Spleen (tissue), 11 donors: ENCODE results near the gene UGT1A5. TPM values are rescaled to one million over a fixed set of nuclear protein-coding genes. Genes with fewer than 3 reads are reported as not detected.

Experiments used
- DNase-seq: peaks from one replicate; pipeline ENCODE4 v3.0.0-alpha.2; 2020
- H3K27ac ChIP-seq, 8 donors: fragments of 200-600 bp; sonication (generic) in 7 of 8; 1 replicate in 4 of 8; 2 replicates in 4 of 8; pipeline versions ENCODE4 v1.5.0 to v1.8.0; 2016 to 2021; ENCODE audit warnings: inconsistent platforms in 4 of 8, mild to moderate bottlenecking in 4 of 8, moderate library complexity in 1 of 8
- H3K27me3 ChIP-seq, 7 donors: fragments of 200-600 bp; sonication (generic) in 6 of 7; replicated peaks in 1 of 7; 1 replicate in 4 of 7; 2 replicates in 3 of 7; pipeline versions ENCODE4 v1.5.0 to v1.8.0; 2016 to 2021; ENCODE audit warnings: inconsistent platforms in 3 of 7, mild to moderate bottlenecking in 1 of 7
- H3K36me3 ChIP-seq, 6 donors: fragments of 200-600 bp; sonication (generic) in 5 of 6; 1 replicate in 4 of 6; 2 replicates in 2 of 6; pipeline versions ENCODE4 v1.5.0 to v1.8.0; 2016 to 2021; ENCODE audit warnings: inconsistent platforms in 2 of 6
- H3K4me1 ChIP-seq, 6 donors: fragments of 200-600 bp; sonication (generic) in 5 of 6; 1 replicate in 3 of 6; 2 replicates in 3 of 6; pipeline versions ENCODE4 v1.5.0 to v1.8.0; 2016 to 2021; ENCODE audit warnings: inconsistent platforms in 3 of 6
- H3K4me3 ChIP-seq, 8 donors: fragments of 200-600 bp; sonication (generic) in 7 of 8; 1 replicate in 4 of 8; 2 replicates in 4 of 8; pipeline versions ENCODE4 v1.5.0 to v1.8.0; 2016 to 2021; ENCODE audit warnings: inconsistent platforms in 4 of 8, mild to moderate bottlenecking in 4 of 8, moderate library complexity in 2 of 8
- H3K9me3 ChIP-seq, 8 donors: fragments of 200-600 bp; sonication (generic) in 7 of 8; 1 replicate in 4 of 8; 2 replicates in 4 of 8; pipeline versions ENCODE4 v1.5.0 to v1.8.0; 2016 to 2021; ENCODE audit warnings: inconsistent platforms in 4 of 8
- CTCF ChIP-seq, 11 experiments: fragments of 200-600 bp in 7 of 11; fragments of 450-650 bp in 4 of 11; sonication (generic) in 4 of 11; IDR thresholded peaks in 8 of 11; conservative IDR thresholded peaks in 3 of 11; 1 replicate in 7 of 11; 2 replicates in 4 of 11; pipeline versions ENCODE4 v1.4.0 to v1.8.0; 2016 to 2021; ENCODE audit warnings: antibody characterized with exemption in 11 of 11, inconsistent platforms in 4 of 11, mild to moderate bottlenecking in 1 of 11
- POLR2A ChIP-seq, 3 donors: fragments of 450-650 bp; IDR thresholded peaks; one replicate each; pipeline ENCODE4 v1.5.1; 2017; ENCODE audit warnings: antibody characterized with exemption in 3 of 3, mild to moderate bottlenecking in 1 of 3
- POLR2AphosphoS5 ChIP-seq, 3 donors: sonication (generic); formaldehyde crosslinking; IDR thresholded peaks; one replicate each; pipeline ENCODE4 v1.5.1; 2017; ENCODE audit warnings: antibody characterized with exemption in 3 of 3
- WGBS, 5 donors: extraction: QIAGEN DNeasy Blood & Tissue Kit in 3 of 5; methylation state at CpG; one replicate each; pipeline versions ENCODE4 v1.1.5 to v1.1.7; 2013 to 2018; 5-methylcytosine and 5-hydroxymethylcytosine counted together
- intact Hi-C: fragments of 100-400 bp; cut with DNase I; formaldehyde crosslinking; loops from one replicate; pipeline ENCODE4 v1.15.0; 2023; ENCODE audit warnings: low total_unique reads
- polyA plus RNA-seq, 3 donors: library from polyadenylated mRNA; stranded (reverse); fragments of 200-250 nt; gene quantifications; one replicate each; pipeline ENCODE4 v1.2.1, GENCODE V29; 2013
- total RNA-seq, 7 donors: library from RNA; depleted of rRNA in 3 of 7; stranded (reverse); fragments of >200 nt in 3 of 7; fragmentation: NEBNext Ultra II Directional in 4 of 7; extraction: Animal tissue kit (Norgen Biotek cat#: 25700) in 4 of 7; gene quantifications; one replicate each; pipeline versions ENCODE4 v1.1.0 to v1.2.1, GENCODE V29; 2016 to 2021
- donor health status: healthy with polysubstance abuse.
- donor health status: DM: no; HTN: no; CAD: no; lungs with moderate emphysema.
- donor health status: DM: no; HTN: no; CAD: no.
- donor health status: Bipolar disorder and iron deficiency.
- donor health status: healthy.
- donor health status: DM: no; HTN: no; CAD: no.
- donor health status: DM: yes; HTN: yes; CAD: no.

The UGT1A5 gene
- total and polyA plus RNA-seq, 10 donors = not detected

DNA sequence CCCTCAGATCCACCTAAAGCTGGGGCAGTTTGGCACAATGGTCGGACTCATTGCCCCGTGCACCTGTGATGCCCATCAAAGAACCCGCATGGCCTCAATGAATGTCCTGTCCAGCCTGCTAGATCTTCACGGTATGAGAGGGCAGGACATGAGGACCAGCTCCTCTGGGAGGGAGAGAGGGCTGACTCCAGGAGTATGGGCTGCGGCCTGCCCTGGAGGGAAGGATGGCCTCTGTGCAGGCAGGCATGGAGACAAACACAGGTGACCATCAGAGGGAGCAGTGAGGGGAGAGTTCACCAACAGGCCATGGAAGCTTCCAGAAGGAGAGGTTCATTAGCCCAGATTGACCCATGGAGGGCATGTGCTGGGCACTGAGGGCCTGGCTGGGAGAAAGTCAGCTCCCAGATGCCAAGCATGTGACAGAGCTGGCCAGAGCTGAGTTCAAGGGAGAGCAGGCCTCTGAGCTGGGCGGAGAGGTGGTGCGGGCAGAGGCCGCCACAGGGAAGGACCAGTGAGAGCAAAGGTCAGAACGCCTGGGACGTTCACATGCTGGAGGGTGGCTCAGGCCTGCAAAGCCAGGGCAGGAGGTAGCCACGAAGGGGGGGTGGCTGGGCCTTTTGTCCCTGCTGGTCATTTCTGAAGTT lies 105.4 kb downstream of the UGT1A5 start:
- Histone ChIP-seq H3K27me3 (peaks cover 0 to 13% (median 0%) of the 10 kb centered on the region in 7 donors), H3K9me3 (peaks cover 0 to 4% (median 0%) of the 10 kb centered on the region in 8 donors), H3K27ac (no peak overlapping the region), H3K36me3 (no peaks in the 10 kb centered on the region), H3K4me1 (no peaks in the 10 kb centered on the region), H3K4me3 (no peak overlapping the region)
- peak; percentile 59 for DNase-seq
- no peak for TF ChIP-seq POLR2A (IDR thresholded peaks at IDR 0.05)
- no peak for TF ChIP-seq POLR2AphosphoS5 (IDR thresholded peaks at IDR 0.05)
- no peak for TF ChIP-seq CTCF (IDR thresholded peaks at IDR 0.05 in 8 of 11, conservative IDR thresholded peaks at IDR 0.05 in 3 of 11)
- WGBS, 5 donors = 86 to 93% (median 91%) methylated on average over 7 to 11 of the region's 11 CpGs
- intact Hi-C loops = no loop called here

DNA sequence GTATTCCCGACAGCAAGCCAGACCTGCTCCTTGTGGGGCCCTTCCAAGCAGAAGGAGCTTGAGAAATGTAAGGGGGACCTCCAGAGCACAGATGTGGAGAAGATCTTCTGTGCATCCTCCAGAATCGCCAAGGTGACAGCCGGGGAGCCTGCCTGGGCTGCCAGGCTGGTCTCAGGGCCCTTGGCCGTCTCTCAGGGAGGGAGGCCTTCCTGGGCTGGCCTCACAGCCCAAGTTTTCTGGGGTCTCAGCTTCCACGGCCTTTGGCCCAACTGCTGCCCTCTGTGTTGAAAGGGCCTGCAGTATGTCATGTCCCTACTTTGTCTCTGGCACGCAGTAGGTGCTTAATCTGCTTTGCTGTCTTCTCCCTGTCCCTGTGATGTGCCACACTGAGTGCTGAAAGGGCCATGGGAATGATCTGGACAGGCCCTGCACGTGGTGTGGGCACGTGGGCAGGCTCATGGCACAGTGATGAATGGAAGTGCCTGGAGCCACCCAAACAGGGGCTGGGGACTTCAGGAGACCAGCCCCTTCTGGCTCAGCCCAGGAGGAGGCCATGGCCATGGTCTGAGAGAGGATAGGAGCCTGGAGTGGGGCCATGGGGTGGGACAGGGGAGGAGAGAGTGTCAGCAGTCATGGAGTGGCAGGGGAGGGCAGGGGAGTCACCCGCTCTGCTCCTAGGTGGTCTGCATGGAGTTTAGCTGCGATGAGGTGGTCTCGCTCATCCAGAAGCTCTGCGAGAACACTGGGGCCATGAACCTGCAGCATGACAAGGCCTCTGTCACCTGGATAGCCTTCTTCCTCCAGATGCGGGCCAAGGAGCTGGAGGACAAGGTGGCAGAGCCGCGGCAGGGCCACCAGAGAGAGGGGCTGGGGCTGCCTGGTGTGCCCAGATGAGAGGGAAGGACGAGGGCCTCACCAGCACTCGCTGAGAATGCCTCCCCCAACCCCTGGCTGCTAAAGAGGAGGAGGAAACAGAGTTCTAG lies 106.2 kb downstream of the UGT1A5 start:
- 62 to 80% (median 74%) methylated on average over 10 to 17 of the region's 17 CpGs for whole genome bisulfite sequencing, 5 donors
- intact Hi-C loops = no loop called here

DNA sequence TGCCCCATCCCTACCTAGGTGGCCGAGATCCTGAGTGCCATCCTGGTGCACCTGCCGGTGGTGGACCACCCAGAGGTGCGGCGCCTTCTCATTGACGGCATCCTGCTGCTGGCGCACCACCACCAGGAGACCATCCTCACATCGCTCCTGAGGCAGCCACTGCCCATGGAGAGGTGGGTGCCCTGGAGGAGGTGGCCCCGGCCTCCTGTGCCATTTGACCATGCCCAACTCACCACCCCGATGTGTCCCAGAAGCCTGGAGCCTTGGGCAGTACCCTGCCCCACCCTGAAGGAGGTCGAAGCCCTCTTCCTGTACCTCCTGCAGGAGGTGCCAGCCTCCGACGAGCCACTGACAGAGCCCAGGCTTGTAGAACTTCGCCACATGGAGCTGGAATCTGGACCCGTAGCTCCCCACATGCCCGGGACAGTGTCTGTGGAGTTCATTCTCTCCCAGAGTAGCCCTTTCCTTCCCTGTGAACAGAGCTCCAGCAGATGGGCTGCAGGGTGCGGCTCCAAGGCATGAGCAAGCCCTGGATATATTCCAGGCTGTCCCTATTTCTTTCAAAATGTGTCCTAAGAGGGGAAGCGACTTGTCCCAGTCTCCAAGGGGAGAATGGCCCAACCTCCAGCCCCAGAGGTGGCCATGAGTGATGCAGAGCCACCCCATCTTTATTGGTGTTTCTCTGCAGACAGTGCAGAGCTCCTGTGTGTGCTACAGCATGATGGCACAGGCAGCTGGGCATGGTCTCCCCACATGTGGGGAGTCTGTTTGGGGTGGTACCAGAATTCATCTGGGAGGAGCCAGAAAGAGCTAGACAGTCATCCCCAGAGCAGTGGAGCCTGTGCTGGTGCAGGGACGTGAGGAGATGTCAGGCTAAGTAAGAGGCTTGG lies 107.4 kb downstream of the UGT1A5 start:
- Histone ChIP-seq H3K4me3 (no peak overlapping the region), H3K36me3 (no peaks in the 10 kb centered on the region), H3K27me3 (peaks cover 0 to 9% (median 0%) of the 10 kb centered on the region in 7 donors), H3K9me3 (peaks cover 0 to 4% (median 0%) of the 10 kb centered on the region in 8 donors), H3K27ac (no peak overlapping the region), H3K4me1 (no peaks in the 10 kb centered on the region)
- 78 to 88% (median 84%) methylated on average over 14 to 18 of the region's 18 CpGs for WGBS, 5 donors
- TF ChIP-seq POLR2AphosphoS5 (IDR thresholded peaks at IDR 0.05) = no peak
- no peak for TF ChIP-seq POLR2A (IDR thresholded peaks at IDR 0.05)
- no peak for TF ChIP-seq CTCF (IDR thresholded peaks at IDR 0.05 in 8 of 11, conservative IDR thresholded peaks at IDR 0.05 in 3 of 11)
- DNase-seq = peak; percentile 58
- intact Hi-C loops = no loop called here

More for the DNA sequence above, 106.2 kb downstream of the UGT1A5 start:
- peaks cover 0 to 4% (median 0%) of the 10 kb centered on the region in 8 donors for H3K9me3 ChIP-seq
- no peaks in the 10 kb centered on the region for H3K4me1 ChIP-seq
- TF ChIP-seq CTCF (IDR thresholded peaks at IDR 0.05 in 8 of 11, conservative IDR thresholded peaks at IDR 0.05 in 3 of 11) (no peak), POLR2AphosphoS5 (IDR thresholded peaks at IDR 0.05) (no peak), POLR2A (IDR thresholded peaks at IDR 0.05) (no peak)
- DNase-seq = peak; percentile 60
- H3K36me3 ChIP-seq = no peaks in the 10 kb centered on the region
- no peak overlapping the region for H3K4me3 ChIP-seq
- H3K27me3 ChIP-seq = peaks cover 0 to 13% (median 0%) of the 10 kb centered on the region in 7 donors
- no peak overlapping the region for H3K27ac ChIP-seq
